ENCODE results near the gene C9orf85.

Gene C9orf85

DNA sequence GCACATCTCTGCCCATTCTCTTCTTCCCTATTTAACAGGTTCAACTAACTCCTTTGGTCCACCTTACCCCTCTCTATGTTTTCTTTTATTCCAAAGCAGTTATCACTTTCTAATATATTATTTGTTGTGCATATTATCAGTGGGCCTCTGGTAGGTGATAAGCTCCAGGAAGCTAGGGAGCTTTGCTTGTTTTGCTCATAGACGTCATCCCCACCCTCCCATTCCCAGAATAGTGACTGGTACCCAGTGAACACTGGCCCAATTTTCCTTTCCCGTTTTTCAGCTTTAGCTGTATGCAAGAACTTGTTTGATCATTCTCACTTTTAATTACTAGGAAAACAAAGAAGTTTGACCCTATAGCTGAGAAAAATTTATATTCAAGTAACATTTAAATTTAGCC, 7.4 kb upstream of the C9orf85 start:
- no peak for DNase-seq (ENCODE audit: low read depth)

DNA sequence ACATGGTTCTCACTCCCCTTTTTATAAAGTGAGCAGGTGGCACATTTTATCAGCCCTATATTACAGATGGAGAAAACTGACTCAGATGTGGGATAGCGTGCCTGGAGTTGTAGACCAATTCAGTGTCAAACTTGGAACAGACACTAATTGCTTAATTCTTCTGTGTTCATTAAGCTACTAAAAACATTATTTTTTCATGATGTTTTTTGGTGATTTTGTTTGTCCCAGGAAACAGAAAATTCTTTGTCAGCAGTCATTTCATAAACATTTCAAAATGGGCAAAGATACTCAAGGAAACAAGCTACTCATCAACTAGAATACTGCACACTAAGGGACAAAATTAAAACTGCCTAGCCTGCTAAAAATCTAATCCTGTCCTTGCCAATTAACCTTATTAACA, 2.6 kb upstream of the C9orf85 start:
- DNase-seq (ENCODE audit: low read depth) = no peak

DNA sequence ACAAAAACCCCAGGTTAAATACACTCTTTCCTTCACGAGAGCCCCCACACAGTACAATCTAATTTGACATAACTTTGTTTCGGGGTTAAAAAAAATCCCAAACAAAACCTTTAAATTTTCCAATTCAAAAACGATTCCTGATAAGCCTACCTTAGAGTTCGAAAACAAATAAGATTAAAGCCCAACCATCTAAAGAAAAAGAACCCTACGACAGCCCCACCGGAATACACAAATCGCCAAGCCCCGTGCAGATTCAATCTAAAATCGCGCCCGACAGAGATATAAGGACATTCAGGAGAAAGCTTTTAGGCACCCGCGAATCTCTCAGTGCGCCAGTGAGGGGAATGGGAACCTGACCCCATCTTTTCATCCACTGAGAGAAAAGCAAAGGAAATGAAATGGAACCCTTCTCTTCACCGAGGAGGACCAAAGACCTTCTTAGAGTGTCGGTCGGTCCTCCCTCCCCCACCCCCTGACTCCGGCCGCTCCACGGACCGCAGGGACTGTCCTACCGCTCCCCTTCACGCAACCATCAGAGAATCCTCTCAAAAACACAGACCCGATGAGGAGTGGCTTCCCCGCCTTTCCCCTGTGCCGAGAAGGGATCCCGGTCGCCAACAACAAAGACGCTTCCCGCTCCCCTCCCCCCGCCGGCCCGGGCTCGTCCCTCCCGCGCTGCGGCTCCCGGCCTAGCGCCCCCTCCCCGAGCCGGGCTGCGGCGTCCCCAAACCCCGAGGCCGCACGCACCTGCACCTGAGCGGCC, 1.4 kb upstream of the C9orf85 start:
- peak; percentile 39 for DNase-seq (ENCODE audit: low read depth)

DNA sequence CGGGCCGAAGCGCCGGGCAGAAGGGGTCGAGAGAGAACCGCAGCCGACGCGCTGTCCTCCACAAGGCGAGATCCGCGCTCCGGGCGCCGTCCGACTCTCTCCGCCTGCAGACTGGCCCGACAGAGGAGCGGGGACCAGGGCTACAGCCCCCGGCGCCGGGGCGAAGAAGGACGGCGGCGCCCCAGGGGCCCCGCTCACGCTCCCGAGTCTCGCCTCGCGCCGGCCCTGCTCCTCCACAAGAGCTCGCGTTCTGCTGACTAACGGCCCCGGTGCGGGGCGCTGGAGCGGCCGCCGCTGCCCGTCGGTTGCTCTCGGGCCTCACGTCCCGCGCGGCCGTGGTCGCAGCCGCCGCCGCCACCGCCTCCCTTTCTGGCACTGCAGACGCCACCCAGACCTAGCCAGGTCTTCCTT, 784 bp upstream of the C9orf85 start:
- DNase-seq (ENCODE audit: low read depth) = no peak

DNA sequence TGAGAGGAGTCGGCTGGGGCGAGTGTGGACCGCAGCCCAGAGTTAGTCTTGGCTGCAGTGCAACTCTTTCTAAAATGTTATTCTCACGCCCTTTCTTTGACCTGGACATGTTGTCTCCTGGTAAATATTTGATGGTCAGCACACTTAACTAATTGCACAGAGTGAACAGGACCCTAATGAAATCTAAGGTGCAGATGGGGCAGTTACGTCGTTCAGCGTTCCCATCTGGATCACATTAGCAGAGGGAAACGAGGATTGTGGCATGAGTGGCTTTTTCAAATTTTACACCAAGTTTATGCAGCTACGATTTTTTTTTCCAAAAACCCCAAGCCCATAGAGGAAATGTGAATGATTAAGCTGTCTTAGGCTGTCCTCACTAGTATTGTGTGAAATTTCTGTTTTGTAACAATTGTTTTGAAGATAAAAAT, 483 bp downstream of the C9orf85 start:
- no peak for DNase-seq (ENCODE audit: low read depth)

DNA sequence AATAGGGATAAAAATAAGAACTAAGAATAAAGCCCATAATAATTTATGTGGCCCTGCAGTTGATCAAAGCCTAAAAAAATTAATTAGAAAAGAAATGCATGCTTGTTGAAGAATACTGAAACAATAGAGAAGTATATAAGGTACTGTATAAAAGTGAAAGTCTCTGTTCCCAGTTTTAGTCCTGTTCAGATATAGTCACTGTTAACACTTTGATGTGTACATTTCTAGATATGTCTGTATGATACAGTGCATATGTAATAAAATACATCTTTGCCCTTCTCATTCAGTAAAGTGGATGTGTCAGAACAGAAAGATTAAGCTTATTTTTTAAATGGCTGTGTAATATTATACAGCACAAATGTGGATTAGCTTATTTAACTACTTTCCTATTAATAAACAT, 4.1 kb downstream of the C9orf85 start:
- DNase-seq (ENCODE audit: low read depth) = no peak

DNA sequence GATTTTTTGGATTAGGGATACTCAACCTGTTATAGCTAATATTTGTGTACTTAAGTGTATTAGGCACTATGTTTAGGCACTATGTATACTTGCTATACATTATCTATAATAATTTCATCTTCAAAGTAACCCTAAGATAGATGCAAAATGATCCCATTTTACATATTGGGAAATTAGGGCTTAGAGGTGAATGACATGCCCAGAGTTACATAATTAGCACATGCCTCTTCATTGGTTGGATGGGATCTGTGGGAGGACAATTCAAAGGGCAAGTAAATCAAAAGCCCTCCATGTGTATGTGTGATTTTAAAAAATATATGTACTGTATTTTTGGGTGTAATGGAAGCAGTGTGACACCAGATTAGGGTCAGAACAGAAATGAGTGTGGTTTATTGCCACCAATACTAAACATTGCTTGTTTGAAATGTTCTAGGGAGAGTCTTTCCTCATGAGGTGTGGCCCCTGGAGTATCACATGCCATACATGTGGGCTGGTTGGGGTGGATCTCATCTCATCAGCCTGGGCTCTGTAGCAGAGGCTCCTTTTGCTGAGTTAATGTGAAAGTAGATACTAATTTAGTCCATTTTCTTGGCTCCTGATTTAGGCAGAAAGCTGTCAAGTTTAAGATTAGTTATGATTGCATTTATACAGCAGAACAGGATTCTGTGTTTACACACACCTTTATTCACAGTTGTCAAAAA, 5.5 kb downstream of the C9orf85 start:
- peak; percentile 9 for DNase-seq (ENCODE audit: low read depth)

DNA sequence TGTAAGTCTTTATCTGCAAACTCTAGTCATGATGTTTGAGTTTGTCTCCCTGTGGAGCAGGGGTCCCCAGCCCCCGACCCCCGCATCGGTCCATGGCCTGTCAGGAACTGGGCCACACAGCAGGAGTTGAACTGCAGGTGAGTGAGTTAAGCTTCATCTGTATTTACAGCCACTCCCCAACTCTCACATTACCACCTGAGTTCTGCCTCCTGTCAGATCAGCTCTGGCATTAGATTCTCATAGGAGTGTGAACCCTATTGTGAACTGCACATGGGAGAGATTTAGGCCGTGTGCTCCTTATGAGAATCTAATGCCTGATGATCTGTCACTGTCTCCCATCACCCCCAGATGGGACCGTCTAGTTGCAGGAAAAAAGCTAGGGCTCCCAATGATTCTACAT, 7.0 kb downstream of the C9orf85 start:
- DNase-seq (ENCODE audit: low read depth) = no peak

DNA sequence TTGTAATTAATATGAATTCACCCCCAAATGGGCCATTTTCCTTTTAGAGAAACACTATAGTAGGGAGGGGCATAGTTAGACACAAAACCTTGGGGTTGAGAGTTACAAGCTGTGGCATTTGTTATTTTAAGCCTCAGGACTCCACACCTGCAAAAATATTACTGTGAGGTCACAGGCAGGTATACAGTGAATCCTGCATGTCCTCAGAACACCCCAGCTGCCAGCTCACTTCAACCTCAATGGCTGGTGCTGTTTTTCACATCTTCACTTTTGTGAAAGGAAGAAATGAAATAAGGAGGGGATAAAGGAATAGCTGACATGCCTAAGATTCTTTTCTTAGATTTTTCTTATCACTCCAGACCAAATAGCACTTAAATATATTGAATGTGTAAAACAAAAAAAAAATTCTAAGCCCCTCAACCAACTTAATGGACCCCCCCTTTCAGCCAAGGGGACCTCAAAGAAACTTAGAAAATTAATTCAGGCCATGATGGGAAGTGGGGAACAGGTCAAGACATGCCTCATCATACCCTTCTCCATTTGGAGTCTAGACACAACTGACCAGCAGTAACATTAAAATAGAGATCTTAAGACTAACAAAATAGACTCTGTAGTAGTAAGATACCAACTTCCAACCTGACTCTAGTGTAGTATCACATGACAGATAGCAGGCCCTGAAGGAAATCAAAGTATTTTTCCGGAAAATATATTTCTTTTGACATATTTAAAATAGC, 9.2 kb downstream of the C9orf85 start:
- no peak for DNase-seq (ENCODE audit: low read depth)

DNA sequence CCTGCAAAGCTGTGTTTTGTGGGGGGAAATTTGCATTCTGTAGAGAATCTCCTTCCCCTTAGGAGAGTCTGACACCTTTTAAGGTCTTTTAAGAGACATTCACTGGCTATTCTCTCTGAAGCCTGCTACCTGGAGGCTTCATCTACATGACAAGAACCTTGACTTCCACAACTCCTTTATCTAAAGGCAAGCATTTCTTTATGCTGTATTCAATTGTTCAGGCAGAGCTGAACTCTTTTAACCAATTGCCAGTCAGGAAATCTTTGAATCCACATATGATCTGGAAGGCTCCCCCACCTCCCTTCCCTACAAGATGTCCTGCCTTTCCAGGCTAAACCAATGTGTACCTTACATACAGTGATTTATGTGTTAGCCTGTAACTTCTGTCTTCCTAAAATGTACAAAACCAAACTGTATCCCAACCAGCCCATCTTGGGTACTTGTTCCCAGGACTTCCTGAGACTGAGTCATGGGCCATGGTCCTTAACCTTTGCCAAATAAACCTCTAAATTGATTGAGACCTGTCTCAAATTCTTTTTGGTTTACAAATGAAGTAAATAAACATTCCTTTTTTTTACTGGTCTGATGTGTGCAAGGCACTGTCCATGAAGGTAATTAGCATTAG, 9.9 kb downstream of the C9orf85 start:
- DNase-seq (ENCODE audit: low read depth) = no peak

DNA sequence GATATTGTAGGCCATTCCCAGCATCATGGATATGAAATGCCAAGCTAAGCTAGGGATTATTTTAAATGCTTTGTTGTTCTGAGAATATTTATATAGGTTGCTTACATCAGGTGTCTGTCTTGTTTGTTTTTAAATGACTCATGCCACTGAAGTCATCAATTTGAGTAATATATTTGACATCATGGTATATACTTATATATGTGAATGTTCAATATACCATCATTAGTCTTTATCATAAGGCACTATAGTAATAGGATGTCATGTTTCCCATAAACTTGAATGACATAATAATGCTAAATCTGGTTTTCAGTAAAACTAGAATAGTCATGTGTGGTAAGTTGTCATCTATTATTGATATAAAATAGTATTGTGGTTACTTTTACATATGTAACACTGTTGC, 13.1 kb downstream of the C9orf85 start:
- no peak for DNase-seq (ENCODE audit: low read depth)

DNA sequence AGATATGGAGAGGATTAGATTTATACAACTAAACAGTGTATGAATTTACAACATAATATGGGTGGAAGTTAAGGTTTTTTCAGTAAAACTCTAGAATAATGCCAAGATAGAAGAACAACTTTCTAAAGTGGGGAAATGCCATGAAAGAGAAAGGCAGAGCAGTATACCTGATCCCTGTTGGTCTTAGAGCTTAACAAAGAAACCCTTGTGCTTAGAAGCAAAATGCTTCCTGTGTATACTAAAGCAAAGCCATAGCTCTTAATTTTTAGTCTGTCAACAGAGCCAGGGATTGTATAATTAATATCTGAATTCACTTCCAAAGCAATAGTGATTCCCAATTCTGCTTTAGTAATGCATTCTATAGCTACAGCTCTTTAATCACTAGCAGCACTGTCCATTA, 14.4 kb downstream of the C9orf85 start:
- DNase-seq (ENCODE audit: low read depth) = no peak

DNA sequence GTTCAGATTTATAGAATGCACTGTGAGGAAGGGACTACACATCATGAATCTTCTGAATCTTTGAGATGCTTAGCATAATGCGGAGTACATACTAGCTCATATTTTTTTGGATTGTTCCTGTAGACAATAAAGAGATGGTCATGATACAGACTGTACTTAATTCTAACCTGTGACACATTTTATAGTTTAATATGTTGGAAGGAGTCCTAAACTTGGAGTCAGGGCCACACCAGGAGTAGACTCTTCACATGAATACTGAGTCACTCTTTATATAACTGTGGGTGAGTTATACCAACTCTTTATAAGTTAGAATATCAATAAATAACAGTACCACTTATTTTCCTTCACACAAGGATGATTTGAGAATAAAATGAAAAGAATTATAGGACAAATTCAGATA, 16.9 kb downstream of the C9orf85 start:
- no peak for DNase-seq (ENCODE audit: low read depth)

DNA sequence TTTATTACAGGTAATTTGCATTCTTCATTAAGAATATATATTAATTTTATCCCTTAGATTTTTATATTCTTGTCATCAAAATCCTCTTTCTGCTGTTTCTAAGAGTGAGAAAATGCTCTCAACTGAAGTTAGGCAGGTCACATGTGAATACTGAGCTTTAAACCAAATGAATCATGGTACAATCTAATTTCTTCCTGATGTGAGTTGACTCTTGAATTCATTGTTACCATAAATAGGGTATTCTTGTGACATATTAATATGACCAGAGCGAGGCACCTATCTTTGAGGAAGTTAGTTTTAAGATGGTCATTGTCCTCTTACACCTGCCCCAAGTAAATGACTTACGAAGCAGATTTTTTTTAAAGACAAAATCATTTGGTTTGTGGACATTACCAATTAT, 17.4 kb downstream of the C9orf85 start:
- no peak for DNase-seq (ENCODE audit: low read depth)

DNA sequence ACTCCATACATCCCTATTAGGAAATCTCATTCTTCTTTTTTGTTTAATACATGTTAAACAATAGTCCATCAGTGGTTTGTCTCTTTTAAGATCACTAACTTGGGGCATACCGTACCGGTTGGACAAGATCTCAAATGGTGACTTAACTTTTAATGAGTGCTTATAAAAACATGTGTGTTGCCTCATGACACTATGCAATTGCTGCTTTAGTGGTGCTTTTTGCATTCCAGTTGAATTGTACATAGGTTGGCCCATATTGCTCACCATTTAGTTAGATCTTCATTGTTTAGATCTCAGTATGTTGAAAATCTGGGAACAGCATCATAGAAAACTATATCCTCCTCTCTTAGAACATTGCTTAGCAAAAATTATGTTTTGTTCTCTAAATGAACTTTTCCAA, 17.8 kb downstream of the C9orf85 start:
- DNase-seq (ENCODE audit: low read depth) = no peak

DNA sequence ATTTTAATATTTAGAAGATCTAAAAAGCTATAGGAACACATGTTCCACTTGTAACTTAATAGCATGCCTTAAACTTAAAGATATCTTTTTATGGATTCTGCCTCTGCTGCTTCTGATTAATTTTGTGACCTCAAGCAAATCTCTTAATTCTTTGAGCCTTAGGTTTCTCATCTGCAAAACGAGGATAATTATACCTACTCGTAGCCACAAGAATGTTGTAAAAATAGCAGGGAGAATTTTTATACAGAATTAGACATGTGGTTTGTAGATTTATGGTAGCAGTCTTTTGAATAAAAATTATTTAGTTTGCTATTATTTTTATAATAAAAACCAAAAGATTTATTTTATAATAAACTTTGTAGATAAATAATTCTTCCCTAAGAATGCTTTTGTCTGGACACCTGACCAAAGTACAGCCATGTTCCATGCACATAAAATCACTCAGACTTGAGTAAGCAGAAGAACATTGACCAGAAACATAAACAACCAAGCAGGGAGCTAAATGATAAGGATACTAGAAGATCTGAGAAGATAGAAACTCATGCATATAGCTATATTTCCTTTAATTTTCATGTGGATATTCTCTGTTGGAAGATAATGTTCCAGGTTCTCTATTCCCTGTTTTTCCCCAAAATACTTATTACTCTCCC, 18.5 kb downstream of the C9orf85 start:
- no peak for DNase-seq (ENCODE audit: low read depth)

DNA sequence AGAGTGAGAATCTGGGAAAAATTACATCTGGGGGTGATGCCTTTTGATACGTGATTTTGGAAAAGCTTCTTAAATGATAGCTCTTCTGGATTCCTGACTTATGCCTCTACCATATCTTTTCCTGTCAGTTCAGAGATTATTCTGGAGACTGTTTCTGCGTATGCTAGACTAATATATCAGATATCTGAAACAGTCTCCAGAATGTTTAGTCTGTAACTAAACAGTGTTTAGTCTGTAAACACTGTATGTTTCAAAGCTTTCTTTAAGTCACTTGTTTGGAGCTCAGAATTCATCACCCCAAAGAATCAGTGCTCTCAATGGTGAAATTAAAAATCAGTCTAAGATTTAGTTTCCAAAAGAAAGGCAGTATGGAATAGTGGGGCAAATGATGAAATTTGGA, 19.7 kb downstream of the C9orf85 start:
- DNase-seq (ENCODE audit: low read depth) = no peak

DNA sequence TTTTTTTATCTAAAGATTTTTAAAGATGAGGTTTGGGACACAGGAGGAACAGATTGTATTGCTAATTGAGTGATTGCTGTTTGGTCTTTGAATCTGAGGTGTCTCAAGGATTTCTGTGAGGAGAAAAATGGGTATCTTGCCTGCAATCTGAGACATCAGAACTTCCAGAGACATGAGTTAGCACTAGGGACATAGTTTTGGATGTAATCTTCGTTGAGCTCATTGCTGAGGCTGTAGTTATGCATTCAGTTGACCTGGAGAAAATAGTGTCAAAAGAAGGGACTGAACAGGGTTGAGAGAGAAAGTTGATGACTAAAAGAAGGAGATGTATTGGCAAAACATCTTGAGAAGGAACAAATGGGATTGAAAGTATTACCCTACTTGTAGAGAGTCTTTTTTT, 24.6 kb downstream of the C9orf85 start:
- DNase-seq (ENCODE audit: low read depth) = no peak

DNA sequence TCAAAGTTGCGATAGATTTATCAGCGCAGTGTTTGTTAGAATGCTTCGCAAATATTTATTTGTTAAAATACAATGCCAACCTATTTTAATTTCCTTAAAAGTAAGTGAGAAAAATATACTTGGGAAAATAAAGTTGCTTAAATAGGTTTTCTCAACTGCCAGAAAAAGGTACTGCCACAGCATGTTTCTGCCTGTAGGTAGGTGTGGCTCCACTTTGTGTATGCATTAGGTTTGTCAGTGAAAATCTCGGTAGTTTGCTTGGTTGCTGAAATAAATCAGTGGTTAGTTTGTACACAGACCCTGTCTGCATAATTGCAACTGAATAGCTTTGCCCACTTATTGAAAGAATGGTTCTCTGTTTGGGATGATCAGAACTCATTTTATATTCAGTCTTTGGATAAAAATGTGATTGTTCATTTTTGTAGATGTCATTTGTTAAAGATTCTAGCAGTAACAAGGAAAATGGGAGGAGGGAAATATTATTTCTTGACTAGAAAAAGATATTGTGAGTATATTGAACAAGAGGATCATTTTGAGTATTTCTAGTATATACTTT, 25.7 kb downstream of the C9orf85 start:
- no peak for DNase-seq (ENCODE audit: low read depth)

DNA sequence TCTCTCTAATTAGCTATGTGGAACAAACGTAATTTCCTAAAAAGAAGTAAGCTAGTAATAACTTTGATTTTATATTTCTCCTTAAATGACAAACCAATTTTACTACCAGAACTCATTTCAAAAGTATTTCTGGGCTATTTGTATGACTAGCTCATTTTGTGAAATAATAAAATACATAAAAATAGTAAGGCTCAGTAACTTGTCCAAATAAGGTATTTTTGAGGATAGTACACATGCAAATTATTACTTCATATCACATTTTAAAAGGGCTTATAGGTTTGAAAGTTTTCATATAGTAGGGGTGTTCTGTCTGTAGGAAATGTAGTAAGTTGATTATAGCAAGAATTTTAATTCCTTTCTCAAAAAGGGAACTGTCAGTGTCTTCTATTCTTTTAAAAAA, 26.5 kb downstream of the C9orf85 start:
- no peak for DNase-seq (ENCODE audit: low read depth)

DNA sequence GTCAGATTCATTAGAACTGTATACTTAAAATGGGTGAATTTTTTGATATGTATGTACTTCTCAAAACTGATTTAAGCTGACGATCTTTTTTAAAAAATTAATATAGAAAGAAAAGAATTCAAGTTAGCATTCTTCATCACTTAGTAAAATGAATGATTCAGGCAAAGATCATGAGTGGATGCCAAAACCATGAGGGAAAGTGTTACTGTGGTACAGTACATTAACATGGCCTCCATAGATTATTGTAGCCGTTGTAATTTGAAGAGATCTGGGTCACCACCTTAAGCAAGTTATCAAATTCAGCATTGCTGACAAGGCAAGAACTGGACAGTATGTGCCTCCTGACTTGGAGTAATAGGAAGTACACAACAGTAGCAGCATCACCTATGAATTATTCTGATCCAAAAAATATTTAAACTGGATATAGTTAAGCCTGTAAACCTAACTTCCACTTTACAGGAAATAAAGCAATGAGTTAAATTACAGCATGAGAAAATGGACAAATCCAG, 29.7 kb downstream of the C9orf85 start:
- DNase-seq (ENCODE audit: low read depth) = no peak

All from activated T-cell treated with anti-CD3 and anti-CD28 coated beads for 48 hours (primary cell).